ENCODE measurements around the gene PLEKHM3.

GRCh38 chr2:207845202-207845864 is 180.0 kb downstream of the PLEKHM3 start:
- TF ChIP-seq EZH2phosphoT487 (IDR thresholded peaks at IDR 0.05; ENCODE audit: unreplicated experiment) (no peak), REST (IDR thresholded peaks at IDR 0.05; ENCODE audit: unreplicated experiment) (no peak), POLR2AphosphoS5 (IDR thresholded peaks at IDR 0.05; ENCODE audit: low read depth) (no peak), EZH2 (IDR thresholded peaks at IDR 0.05; ENCODE audit: low read depth, unreplicated experiment) (no peak), CREB1 (CRISPR knock-in tag; IDR thresholded peaks at IDR 0.05; ENCODE audit: low read depth) (no peak)
- TF ChIP-seq, protein P1, sequence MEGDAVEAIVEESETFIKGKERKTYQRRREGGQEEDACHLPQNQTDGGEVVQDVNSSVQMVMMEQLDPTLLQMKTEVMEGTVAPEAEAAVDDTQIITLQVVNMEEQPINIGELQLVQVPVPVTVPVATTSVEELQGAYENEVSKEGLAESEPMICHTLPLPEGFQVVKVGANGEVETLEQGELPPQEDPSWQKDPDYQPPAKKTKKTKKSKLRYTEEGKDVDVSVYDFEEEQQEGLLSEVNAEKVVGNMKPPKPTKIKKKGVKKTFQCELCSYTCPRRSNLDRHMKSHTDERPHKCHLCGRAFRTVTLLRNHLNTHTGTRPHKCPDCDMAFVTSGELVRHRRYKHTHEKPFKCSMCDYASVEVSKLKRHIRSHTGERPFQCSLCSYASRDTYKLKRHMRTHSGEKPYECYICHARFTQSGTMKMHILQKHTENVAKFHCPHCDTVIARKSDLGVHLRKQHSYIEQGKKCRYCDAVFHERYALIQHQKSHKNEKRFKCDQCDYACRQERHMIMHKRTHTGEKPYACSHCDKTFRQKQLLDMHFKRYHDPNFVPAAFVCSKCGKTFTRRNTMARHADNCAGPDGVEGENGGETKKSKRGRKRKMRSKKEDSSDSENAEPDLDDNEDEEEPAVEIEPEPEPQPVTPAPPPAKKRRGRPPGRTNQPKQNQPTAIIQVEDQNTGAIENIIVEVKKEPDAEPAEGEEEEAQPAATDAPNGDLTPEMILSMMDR (conservative IDR thresholded peaks at IDR 0.05; ENCODE audit: low read depth in 2 of 2): no peak
- TF ChIP-seq, protein P2, sequence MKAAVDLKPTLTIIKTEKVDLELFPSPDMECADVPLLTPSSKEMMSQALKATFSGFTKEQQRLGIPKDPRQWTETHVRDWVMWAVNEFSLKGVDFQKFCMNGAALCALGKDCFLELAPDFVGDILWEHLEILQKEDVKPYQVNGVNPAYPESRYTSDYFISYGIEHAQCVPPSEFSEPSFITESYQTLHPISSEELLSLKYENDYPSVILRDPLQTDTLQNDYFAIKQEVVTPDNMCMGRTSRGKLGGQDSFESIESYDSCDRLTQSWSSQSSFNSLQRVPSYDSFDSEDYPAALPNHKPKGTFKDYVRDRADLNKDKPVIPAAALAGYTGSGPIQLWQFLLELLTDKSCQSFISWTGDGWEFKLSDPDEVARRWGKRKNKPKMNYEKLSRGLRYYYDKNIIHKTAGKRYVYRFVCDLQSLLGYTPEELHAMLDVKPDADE (IDR thresholded peaks at IDR 0.05): no peak

All from GM23338 (cell line).